Uterus (tissue), 2 donors: ENCODE measurements around the gene SNAPIN.

Source experiments
- CTCF ChIP-seq, 4 experiments: fragments of 200-600 bp in 2 of 4; fragments of 450-650 bp in 2 of 4; sonication (generic) in 2 of 4; IDR thresholded peaks; one replicate each; pipeline ENCODE4 v1.5.1; 2016 to 2019; ENCODE audit warnings: antibody characterized with exemption in 4 of 4, mild to moderate bottlenecking in 2 of 4, moderate library complexity in 1 of 4
- POLR2A ChIP-seq, 2 donors: fragments of 450-650 bp; IDR thresholded peaks; one replicate each; pipeline ENCODE4 v1.6.1; 2016; ENCODE audit warnings: antibody characterized with exemption in 2 of 2, mild to moderate bottlenecking in 1 of 2, moderate library complexity in 1 of 2

GRCh38 chr1:153617663-153618062 is 40.8 kb upstream of the SNAPIN start:
- TF ChIP-seq CTCF (IDR thresholded peaks at IDR 0.05) (peak; percentile 21 to 70 (median 47)), POLR2A (IDR thresholded peaks at IDR 0.05) (no peak)
